Measurements from ENCODE around the gene EP400. TPM values are rescaled to one million over a fixed set of nuclear protein-coding genes. Genes with fewer than 3 reads are reported as not detected.
A peak's percentile ranks its signal among the peaks of the same experiment; 100 is the strongest.

The EP400 gene
- total RNA-seq, 1 experiment from 2014 or later = 61.7 TPM

- Histone ChIP-seq H4K91ac (ENCODE audit: insufficient read length, low read depth, low read length) (no peak overlapping the region), H3K79me1 (ENCODE audit: insufficient read depth, low read depth, low read length, poor library complexity, severe bottlenecking) (no peaks in the 10 kb centered on the region), H4K20me1 (ENCODE audit: control insufficient read depth, insufficient read depth, insufficient read length) (no peaks in the 10 kb centered on the region), H3K14ac (ENCODE audit: insufficient read depth, low read length) (no peak overlapping the region; the same call in 1 of the 2 replicates), H2BK15ac (ENCODE audit: low read depth, low read length) (no peak overlapping the region), H3K4me2 (ENCODE audit: insufficient read depth, insufficient read length, low read length) (no peak overlapping the region), H2AFZ (ENCODE audit: low read length) (no peak overlapping the region), H3K4ac (ENCODE audit: low read depth, low read length) (no peak overlapping the region), H3K9ac (ENCODE audit: extremely low read depth, insufficient read length, low read length) (no peak overlapping the region), H3K23me2 (ENCODE audit: insufficient read length, low read depth, low read length, poor library complexity, severe bottlenecking) (no peaks in the 10 kb centered on the region), H3K79me2 (ENCODE audit: insufficient read depth, low read length) (no peaks in the 10 kb centered on the region; the same call in 1 of the 2 replicates), H3K4me1 (ENCODE audit: insufficient read depth, low read length) (no peaks in the 10 kb centered on the region), H3K27ac (ENCODE audit: insufficient read length, low read depth, low read length) (no peak overlapping the region), H2BK5ac (ENCODE audit: insufficient read length, low read length) (no peak overlapping the region), H3K23ac (ENCODE audit: insufficient read length, low read depth, low read length) (no peak overlapping the region), H4K5ac (ENCODE audit: insufficient read length, low read depth, low read length) (no peak overlapping the region), H3K9me3 (ENCODE audit: control insufficient read depth, low read depth, low read length) (no peaks in the 10 kb centered on the region), H3K56ac (ENCODE audit: insufficient read length, low read depth, low read length) (no peak overlapping the region), H2BK12ac (ENCODE audit: insufficient read length, low read depth, low read length) (no peak overlapping the region), H3K18ac (ENCODE audit: insufficient read length, low read depth, low read length) (no peak overlapping the region), H2AK5ac (ENCODE audit: insufficient read length, low read length) (no peak overlapping the region), H3K27me3 (ENCODE audit: insufficient read depth, low read length) (no peaks in the 10 kb centered on the region), H2BK20ac (ENCODE audit: low read depth, low read length, poor library complexity, severe bottlenecking) (no peak overlapping the region), H2BK120ac (ENCODE audit: low read depth, low read length, poor library complexity, severe bottlenecking) (no peak overlapping the region), H4K8ac (replicated peaks; ENCODE audit: insufficient read length, low read depth, low read length) (no peak overlapping the region), H3T11ph (ENCODE audit: low read length) (no peak overlapping the region)
- Mint-ChIP-seq H3K27ac (peak overlapping the region in 1 of 3 experiments; percentile 61; a peak in 2 of 7 replicates), H3K4me3 (no peak overlapping the region), H3K27me3 (ENCODE audit: low read depth) (no peaks in the 10 kb centered on the region), H3K4me1 (peaks cover 3 to 14% of the 10 kb centered on the region in 2 experiments; a peak in 3 of 4 replicates), H3K9me3 (no peaks in the 10 kb centered on the region), H3K36me3 (ENCODE audit: insufficient read depth in 1 of 3, low read depth in 3 of 3) (peaks cover 1 to 5% (median 2%) of the 10 kb centered on the region in 3 experiments; a peak in 5 of 7 replicates)
- no peak for TF ChIP-seq CTCF (conservative IDR thresholded peaks at IDR 0.05)
- WGBS (ENCODE audit: extremely low coverage, insufficient read length, low lambda C conversion rate) = no CpG with 5 or more reads among the region's 13 CpGs
- no peak for DNase-seq
These were observed 46.2 kb upstream of the EP400 start for GRCh38 chr12:131903270-131904255.
